ENCODE data around the gene DTNB.

GRCh38 chr2:25505182-25505581, 168.2 kb downstream of the DTNB start:
- TF ChIP-seq MEF2A (IDR thresholded peaks at IDR 0.05; ENCODE audit: borderline replicate concordance, low read depth) (no peak), TAF1 (IDR thresholded peaks at IDR 0.05; ENCODE audit: borderline replicate concordance, low read depth, low read length) (no peak), NRF1 (IDR thresholded peaks at IDR 0.05; ENCODE audit: low read depth, low read length) (no peak), EZH2phosphoT487 (IDR thresholded peaks at IDR 0.05; ENCODE audit: borderline replicate concordance, low read depth) (no peak), GABPA (IDR thresholded peaks at IDR 0.05; ENCODE audit: low read depth) (no peak), RCOR1 (IDR thresholded peaks at IDR 0.05; ENCODE audit: low read length) (no peak), FOSL2 (IDR thresholded peaks at IDR 0.05; ENCODE audit: borderline replicate concordance, low read depth) (no peak)
- TF ChIP-seq, protein P1, sequence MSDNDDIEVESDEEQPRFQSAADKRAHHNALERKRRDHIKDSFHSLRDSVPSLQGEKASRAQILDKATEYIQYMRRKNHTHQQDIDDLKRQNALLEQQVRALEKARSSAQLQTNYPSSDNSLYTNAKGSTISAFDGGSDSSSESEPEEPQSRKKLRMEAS (IDR thresholded peaks at IDR 0.05; ENCODE audit: low read depth), result no peak
- TF ChIP-seq, protein P2, sequence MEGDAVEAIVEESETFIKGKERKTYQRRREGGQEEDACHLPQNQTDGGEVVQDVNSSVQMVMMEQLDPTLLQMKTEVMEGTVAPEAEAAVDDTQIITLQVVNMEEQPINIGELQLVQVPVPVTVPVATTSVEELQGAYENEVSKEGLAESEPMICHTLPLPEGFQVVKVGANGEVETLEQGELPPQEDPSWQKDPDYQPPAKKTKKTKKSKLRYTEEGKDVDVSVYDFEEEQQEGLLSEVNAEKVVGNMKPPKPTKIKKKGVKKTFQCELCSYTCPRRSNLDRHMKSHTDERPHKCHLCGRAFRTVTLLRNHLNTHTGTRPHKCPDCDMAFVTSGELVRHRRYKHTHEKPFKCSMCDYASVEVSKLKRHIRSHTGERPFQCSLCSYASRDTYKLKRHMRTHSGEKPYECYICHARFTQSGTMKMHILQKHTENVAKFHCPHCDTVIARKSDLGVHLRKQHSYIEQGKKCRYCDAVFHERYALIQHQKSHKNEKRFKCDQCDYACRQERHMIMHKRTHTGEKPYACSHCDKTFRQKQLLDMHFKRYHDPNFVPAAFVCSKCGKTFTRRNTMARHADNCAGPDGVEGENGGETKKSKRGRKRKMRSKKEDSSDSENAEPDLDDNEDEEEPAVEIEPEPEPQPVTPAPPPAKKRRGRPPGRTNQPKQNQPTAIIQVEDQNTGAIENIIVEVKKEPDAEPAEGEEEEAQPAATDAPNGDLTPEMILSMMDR (IDR thresholded peaks at IDR 0.05), result no peak

Data from SK-N-SH (cell line).